Measurements from ENCODE around the gene SNAPC4. TPM values are rescaled to one million over a fixed set of nuclear protein-coding genes. Genes with fewer than 3 reads are reported as not detected.

SNAPC4 gene
- total and polyA plus RNA-seq, 9 of the 15 experiments (the other 6 are each of a cell fraction or from before 2014, with no cell fraction given) = 0.21 to 21.8 (median 8.8) TPM

GRCh38 chr9:136372561-136373299 is 27.2 kb downstream of the SNAPC4 start (continued):
- no peak for TF ChIP-seq PKNOX1 (IDR thresholded peaks at IDR 0.05)
- no peak for TF ChIP-seq ZFPM2 (CRISPR knock-in tag; IDR thresholded peaks at IDR 0.05)
- TF ChIP-seq NFXL1 (CRISPR knock-in tag; IDR thresholded peaks at IDR 0.05) = no peak
- no peak for TF ChIP-seq TCF7 (IDR thresholded peaks at IDR 0.05; ENCODE audit: borderline replicate concordance)
- TF ChIP-seq KLF10 (CRISPR knock-in tag; IDR thresholded peaks at IDR 0.05) = no peak
- TF ChIP-seq SNRNP70 (optimal IDR thresholded peaks at IDR 0.05; ENCODE audit: low read depth, low read length) = no peak
- TF ChIP-seq TSHZ1 (CRISPR knock-in tag; IDR thresholded peaks at IDR 0.05) = no peak
- TF ChIP-seq GTF3C2 (IDR thresholded peaks at IDR 0.05; ENCODE audit: borderline replicate concordance, extremely low read depth, insufficient read length) = no peak
- no peak for TF ChIP-seq SOX6 (IDR thresholded peaks at IDR 0.05)
- TF ChIP-seq ZBED1 (IDR thresholded peaks at IDR 0.05) = no peak
- no peak for TF ChIP-seq ZNF175 (CRISPR knock-in tag; IDR thresholded peaks at IDR 0.05; ENCODE audit: low read depth)
- no peak for TF ChIP-seq ZNF184 (CRISPR knock-in tag; IDR thresholded peaks at IDR 0.05)
- no peak for TF ChIP-seq EGR1 (conservative IDR thresholded peaks at IDR 0.05)
- peak; percentile 77 for TF ChIP-seq SAP30 (IDR thresholded peaks at IDR 0.05; ENCODE audit: borderline replicate concordance, insufficient read depth, low read depth, low read length, poor library complexity, severe bottlenecking)
- TF ChIP-seq NR2C1 (IDR thresholded peaks at IDR 0.05) = no peak
- TF ChIP-seq NR2C1 (tag; IDR thresholded peaks at IDR 0.05) = no peak
- no peak for TF ChIP-seq GTF2B (IDR thresholded peaks at IDR 0.05; ENCODE audit: extremely low read depth, insufficient read length)
- TF ChIP-seq NR4A1 (CRISPR knock-in tag; IDR thresholded peaks at IDR 0.05) = no peak
- no peak for TF ChIP-seq NR4A1 (tag; IDR thresholded peaks at IDR 0.05)
- TF ChIP-seq RBM34 (IDR thresholded peaks at IDR 0.05; ENCODE audit: borderline replicate concordance, insufficient read depth, low read length) = no peak
- no peak for TF ChIP-seq SRSF9 (IDR thresholded peaks at IDR 0.05; ENCODE audit: borderline replicate concordance, low read depth, low read length)
- no peak for TF ChIP-seq SRSF7 (optimal IDR thresholded peaks at IDR 0.05; ENCODE audit: low read depth, low read length)
